ENCODE data around the gene CYYR1. TPM values are rescaled to one million over a fixed set of nuclear protein-coding genes. Genes with fewer than 3 reads are reported as not detected.

Gene CYYR1
- total RNA-seq (2014; rRNA removed): 0.71 and 0.92 TPM in 2 replicates
- 0.56 TPM for polyA plus RNA-seq (2012)

DNA sequence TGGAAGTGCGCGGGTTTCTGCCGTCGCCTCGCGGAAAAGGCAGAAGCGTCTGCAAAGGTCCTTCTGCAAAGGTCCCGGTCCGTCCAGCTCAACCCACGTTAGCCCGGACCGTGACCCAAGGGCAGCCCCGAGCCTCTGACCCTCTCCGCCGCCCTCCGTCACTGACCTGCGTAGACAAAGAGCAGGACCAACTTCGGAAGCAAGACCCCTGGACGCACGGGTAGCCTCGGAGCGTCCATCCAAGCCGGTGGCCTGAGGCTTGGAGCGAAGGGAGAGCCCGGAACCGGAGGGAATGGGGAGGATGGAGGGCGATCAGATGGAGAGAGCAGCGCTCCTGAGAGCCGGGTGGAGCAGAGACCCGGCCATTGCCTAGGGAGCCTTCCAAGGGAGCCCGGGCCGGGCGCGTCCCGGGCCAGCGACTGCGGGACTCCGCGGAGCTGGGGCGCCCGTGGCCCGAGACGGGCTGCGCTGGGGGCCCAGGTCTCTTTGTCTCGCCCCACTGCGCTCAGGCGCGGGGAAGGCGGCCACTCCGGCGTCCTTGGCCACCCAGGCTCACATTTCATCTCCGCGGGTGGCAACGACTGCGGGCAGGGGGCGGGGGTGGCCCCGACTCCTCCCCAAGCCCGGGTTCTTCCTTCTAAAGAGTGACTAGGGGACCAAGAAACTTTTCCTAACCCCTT is at the start of gene CYYR1:
Gene CYYR1 (minus strand): TSS at position 585 of the 680 bp plus-strand sequence. CDS start 346 bp downstream, at position 239.
- DNase-seq (ENCODE audit: low read depth): peak; percentile 10

DNA sequence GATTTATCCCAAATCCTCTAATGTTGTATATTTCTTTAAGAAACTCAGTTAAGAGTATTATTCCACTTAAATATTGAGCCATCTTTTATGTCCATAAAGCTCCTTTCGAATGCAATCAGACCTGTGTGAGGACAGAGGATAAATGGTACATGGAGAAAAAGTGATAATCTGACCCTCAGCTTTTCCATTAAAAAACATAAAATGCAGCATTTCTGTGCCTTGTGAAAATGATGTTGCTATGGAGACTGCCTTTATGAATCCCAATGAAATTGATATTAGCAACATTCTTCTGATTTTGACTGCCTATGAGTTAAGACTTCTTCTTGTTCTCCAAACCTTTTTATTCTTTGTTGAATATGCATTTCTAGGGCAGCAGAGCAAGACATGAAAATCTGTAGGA is 44.1 kb upstream of the CYYR1 start:
- DNase-seq (ENCODE audit: low read depth): no peak

DNA sequence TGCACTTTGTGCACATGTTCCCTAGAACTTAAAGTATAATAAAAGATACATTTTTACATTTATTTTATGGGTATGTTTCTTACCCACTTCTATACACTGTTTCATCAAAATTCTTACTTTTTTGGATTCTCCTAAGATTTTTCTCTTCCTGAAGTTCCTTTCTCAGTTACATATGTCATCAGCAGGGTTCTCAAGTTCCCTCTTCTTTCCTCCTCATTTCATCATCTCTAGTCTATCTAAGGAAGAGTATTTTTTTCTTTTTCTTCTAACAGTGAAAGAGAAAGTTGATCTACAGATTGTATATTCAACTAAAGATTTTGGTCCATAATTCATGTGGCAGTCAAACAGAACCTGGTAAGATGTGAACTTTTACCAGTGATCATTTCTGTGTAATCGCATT is 41.2 kb upstream of the CYYR1 start:
- DNase-seq (ENCODE audit: low read depth): no peak

DNA sequence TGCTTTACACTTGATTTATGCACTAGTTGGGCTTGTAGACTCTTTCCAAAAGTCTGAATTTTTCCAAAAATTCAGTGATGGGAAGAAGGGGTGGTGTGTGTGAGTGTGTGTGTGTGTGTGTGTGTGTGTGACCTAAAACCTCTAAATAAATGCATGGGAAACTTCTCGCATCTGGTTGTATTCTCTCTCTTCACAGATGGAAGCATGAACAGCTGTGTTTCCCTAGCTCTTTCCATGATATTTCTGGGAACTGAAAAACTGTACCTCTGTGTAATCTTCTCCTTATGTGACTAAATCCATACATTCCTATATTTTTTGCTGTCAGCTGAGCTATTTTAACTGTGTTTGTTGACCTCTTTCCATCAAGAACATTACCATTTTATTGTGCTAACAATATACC is 26.2 kb upstream of the CYYR1 start:
- no peak for DNase-seq (ENCODE audit: low read depth)

DNA sequence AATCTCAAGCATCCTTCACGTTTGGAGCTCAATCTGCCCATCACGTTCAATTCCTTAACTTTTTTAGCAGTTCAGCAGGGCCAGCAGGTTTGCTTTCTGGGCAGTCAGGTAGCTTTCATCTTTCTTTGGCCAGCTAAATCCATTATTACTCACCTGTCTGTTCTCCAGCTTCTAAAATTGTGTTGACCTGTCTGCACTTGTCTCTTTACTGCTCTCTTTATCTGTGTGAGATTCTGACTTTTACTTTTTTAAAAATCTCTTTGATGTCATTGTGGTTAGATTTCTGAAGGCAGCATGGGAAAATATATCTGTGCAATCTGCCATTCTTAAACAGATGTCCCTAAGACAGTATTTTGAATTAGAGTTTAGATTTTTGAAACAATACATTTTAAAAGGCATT is 24.9 kb upstream of the CYYR1 start:
- DNase-seq (ENCODE audit: low read depth): no peak

DNA sequence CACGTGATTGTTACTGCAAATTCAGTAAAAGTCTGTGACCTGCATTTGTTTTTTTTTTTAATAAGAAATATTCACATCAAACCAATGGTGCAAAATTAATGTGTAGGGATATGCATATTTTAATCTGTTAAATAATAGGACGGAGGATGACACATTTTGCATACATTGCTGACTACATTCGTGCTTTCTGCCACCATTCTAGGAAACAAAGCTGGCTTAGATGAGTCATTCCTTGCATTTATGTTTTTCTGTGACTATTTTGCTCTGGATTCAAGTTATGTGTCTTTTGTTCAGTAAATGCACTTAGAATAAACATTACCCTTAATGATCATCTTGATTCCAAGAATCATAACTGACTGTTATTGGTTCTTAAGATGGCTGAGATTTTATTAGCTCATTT is 23.9 kb upstream of the CYYR1 start:
- DNase-seq (ENCODE audit: low read depth): no peak

DNA sequence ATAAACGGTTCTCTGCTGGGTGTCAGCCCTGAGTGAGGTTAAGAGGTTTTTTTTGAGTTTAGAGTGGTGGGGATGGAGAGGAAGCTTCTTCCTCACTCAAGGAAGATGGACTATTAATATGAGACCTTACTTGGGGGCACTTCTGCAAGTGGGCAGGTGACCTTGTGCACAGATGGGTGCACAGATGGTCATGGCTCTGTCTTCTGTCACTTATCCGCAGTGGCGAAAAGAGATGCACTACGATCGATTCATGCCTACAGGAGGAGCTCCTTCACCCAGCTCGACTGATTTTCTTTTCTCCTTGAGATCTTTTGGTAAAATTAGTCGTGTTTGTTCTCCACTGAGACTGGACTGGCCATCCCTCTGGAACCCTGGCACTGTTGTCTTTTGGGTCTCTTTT is 22.9 kb upstream of the CYYR1 start:
- DNase-seq (ENCODE audit: low read depth): no peak

DNA sequence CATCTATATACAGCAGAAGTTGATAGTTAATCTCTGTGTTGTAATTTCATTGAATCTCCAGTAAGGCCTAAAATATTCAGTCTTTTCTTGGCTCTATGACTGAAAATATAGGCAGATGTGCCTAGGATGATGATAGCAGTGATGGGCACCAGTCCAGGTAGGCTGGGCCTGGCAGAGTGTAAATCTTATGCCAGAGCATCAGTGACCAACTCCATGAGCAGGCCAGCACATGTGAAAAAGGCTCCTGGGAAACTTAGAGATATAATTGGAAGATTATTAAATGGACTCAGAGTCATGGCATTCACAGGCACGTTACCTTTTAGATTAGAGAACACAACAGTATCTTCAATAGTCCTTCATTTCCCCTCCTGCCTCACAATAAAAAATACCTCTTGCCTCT is 20.7 kb upstream of the CYYR1 start:
- DNase-seq (ENCODE audit: low read depth): no peak

DNA sequence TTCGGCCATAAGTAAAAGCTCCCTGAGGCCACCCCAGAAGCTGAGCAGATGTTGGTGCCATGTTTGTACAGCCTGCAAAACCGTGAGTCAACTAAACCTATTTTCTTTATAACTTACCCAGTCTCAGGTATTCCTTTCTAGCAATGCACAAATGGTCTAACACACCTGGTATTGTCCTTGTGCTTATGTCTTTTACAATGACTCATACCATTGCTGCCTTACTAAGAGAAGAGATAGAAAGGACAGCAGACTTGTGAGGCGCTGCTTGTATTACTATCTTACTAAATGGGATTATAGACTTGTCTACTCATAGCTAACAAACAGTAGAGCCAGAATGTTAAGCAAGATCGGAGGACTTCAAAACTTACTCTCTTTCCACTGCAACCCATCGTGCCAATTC is 18.5 kb upstream of the CYYR1 start:
- no peak for DNase-seq (ENCODE audit: low read depth)

DNA sequence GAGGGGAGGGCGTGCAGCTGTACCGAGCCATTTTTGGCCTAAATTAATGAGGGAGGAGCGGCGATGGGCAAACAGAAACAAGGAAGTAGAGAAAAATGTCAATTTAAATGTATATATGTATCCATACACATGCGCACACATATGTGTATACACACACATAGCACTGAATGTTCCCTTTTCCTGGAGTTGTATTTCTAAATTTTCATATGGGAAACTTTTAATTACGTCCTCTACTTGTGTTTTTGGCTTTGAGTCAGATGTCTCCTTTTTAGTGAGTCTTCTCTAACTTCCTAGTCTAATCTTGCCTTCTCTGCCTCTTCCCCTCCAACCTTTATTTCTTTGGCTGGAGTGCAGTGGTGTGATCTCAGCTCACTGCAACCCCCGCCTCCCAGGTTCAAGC is 15.4 kb upstream of the CYYR1 start:
- DNase-seq (ENCODE audit: low read depth): no peak

DNA sequence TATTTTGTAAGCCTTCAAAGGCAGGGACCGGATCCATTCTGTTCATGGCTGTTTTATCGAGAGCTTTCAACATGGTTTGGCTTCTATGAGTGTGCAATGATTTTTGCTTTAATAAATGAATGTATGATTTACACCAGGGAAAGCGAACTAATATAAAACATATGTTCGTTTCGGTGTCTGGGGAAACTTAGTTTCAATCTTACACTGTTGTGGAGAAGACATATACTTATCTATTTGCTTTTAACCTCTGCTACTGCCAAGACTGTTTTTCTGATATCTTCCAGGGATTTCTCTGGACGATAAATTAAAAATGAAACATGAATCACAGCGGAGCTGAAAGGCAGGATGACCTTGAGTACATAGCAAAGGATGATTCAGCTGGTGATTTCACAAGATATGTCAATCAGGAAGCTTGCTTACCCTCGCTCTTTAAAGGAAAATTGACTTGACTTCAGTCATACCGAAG is 14.7 kb upstream of the CYYR1 start:
- DNase-seq (ENCODE audit: low read depth): peak; percentile 81

DNA sequence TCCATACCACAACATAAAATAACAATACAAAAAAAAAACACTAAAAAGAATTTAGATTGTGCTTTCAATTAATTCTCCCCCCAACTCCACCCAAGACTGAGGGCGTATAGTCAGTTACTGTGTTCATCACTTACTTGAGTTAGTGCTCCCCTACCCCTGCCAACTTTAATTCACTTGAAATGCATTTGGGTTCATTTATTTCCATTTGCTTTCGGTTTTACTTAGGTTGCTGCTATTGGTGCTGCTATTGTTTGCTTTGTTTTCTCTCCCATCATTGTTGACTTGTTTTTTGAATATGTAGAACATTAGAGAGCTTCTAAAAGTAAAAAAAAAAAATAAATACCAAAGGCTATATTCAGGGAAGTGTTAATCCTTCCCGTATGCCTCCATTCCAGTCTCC is 10.7 kb upstream of the CYYR1 start:
- DNase-seq (ENCODE audit: low read depth): no peak

DNA sequence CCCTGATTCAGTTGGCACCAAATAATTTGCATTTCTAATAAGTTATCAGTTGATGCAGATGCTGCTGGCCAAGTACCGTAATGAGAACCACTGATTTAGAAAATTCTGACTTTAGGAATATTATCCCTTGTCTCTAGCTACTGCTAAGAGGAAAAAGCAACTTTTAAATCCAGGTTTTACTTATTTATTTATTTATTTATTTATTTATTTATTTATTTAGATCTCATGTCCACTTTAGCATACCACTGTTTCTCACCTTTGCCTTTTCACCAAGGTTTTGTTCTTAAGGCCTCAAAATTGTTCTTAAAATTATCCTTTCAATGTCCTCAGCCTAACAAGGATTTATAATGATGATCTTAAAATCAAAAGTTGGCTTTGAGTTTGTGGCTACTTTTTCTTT is 8.7 kb upstream of the CYYR1 start:
- no peak for DNase-seq (ENCODE audit: low read depth)

DNA sequence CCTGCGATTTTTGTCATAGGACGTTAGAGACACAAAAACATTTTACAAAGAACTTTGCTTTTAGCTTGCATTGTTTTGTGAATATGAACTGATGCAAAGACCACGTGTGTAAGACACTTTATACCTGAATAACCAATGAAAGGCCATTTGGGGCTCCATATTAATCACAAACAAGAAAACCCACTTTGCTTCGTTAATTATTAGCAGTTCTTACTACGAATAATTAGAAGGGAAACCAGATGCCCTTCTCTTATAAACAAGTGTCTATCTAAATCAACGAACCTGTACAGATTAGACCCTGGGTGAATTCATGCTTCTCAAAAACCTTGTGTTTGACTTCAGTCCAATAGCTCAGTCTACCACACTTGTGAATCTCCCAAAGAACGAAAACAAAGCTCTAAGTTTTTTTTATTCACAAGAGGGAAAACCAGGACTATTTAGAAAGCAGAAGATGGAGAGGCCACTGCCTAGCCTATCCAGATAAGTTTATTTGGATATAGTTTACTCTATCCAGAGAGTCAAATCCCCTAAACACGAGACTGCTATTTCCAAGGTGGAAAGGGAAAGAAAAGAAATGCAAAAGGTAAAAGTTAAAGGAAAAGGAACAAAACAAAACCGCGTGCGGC is 897 bp downstream of the CYYR1 start:
- DNase-seq (ENCODE audit: low read depth): no peak

DNA sequence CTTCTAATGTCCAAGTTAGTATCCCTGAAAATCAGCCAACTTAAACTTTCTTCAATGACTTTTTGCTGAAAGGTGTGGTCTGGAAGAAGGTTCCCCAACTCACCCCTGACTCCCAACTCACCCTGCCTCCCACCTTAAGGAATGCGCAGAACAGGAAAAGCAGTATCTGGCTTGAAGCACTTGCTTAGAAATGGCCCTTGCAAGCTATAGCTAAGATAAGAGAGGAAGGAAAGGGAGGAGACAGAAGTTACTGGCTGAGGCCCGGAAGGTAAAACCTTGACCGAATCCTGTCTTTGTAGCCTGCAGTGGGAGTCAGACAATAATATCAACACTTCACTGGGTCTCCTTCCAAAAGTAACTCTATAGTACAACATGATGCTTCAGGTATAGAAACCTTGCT is 2.9 kb downstream of the CYYR1 start:
- no peak for DNase-seq (ENCODE audit: low read depth)

DNA sequence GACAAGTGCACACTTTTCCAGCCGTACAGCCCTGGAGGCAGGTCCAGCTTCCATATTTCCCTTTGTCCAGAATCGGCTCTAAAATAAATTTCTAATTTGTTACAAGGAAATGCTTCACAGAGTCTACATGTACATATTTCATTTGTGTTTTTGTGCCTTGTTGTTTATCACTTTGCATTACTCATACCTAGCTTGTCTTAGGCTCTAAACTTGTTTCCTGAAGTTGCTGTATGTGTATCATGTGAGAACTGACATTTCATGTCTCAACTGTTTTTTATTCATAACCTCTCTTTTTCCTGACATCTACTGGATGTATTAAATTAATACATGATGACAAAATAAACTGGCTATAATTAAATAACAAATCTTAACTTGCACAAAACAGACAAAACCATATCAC is 7.5 kb downstream of the CYYR1 start:
- no peak for DNase-seq (ENCODE audit: low read depth)

DNA sequence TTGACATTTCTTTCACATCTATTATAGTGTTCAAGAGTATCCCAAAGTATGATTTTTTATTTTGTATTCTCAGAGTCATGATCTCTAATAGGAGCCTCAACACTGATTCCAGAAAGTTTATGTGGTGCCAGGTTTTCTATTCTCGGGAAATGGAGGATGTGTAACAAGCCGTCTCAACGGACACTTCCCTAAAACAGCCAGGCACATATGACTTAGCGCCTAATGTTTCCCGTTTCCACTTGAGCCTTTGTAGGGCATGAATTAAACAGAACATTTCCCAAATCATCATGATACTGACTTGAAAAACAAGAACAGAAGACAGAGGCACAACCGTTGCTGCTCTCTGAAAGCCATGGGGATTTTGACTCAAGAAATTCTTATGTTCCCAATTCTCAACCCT is 8.0 kb downstream of the CYYR1 start:
- no peak for DNase-seq (ENCODE audit: low read depth)

DNA sequence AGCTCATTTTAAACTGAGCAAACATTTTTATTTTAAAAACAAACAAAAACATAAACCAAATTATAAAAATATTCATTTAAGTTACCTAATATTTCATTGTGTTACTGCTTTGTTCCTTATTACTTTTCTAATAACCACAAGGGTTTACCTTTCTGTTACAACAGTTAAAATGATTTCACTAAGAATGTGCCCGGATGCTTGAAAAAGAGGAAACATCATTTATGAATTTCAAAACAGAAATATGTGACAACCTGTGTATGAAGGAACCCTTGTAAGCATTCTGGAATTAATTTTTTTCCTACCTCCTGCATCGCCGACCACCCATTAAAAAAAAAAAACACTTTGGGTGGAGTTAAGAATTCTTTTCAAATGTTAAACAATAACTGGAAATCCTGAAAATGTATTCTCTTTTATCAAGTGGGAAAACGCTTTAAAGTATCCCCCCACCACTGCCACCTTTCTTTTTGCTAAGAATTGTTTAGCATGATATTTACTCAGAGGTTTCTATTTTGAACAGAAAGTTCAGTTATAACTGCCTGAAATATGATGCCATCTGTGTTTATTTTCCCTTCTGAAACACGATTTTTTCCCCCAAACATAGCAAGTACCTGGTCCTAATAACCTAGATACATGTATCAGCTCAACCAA is 9.1 kb downstream of the CYYR1 start:
- DNase-seq (ENCODE audit: low read depth): no peak

DNA sequence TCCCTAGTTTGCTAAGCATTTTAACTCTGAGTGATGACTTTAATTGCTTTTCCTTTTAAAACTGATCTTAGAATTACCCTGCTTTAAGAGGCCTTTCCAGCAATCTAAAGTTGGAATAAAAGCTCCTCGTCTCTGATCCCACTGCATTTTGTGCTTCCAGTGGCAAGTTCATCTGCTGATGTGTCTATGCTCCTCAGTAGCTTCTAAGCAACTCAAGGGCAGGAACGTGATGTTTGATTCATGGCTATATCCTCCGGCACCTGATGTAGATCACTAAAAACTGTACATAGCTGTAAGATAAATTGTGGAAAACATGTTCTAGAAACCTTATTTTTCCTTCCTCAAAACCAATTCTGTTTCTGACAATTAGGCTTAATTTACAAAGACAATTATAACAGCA is 12.5 kb downstream of the CYYR1 start:
- no peak for DNase-seq (ENCODE audit: low read depth)

DNA sequence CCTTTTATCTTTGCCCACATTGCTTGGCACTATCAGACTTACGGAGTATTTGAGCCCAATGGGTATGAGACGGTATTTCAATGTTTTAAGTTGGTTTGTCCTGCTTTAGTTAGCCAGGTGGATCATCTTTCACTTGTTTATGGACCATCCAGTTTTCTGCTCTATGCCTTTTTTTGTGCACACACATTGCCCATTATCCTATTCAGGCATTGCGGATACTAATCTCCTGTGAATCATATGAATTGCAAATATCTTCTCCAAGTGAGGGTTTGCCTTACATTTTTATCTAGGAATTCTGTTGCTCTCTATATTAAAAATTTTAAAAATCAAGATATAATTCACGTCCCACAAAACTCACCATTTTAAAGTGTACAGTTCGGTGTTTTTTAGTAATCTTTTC is 14.0 kb downstream of the CYYR1 start:
- DNase-seq (ENCODE audit: low read depth): no peak

DNA sequence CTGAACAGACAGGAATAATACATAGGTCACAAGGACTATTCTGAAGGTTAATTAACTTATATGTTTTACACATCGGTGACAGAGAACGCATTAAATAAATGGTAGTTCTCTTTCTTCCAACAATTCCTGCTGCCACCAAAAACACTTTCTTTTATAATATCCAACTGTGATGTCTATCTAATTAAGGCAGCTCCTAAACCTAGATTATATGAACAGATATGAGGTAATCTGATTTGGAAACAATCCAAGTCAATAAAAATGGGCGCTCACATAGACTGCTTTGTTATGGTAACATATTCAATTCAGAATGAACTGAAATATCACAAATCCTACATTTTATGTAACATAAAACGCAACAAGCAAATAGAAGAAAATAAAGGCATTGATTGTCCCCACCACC is 16.0 kb downstream of the CYYR1 start:
- no peak for DNase-seq (ENCODE audit: low read depth)

DNA sequence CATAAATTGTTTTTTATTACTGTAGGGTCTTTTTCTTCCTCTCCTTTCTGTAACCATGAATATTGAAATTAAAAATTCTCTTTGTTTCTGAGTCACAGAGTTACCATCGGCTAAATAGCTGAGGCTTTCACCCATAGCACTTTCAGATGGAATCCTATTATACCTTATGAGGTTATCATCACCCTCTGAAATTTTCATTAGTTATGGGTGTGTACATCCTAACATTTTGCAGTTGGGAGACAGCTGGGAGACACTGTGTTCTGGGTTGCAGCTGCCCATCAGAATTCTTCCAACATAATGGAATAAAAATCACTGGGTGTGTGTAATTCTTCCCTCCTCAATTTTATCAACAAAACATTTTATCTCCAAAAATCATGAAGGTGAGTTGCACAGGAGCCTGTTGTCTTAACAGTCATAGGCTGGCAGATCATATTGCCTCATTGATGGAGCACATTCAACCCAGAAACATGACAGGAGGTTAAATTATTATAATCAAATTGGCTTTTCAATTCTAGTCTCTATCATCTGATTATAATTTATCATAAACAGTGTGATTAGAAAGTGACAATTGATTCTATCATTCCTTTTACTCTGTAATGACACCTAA is 17.4 kb downstream of the CYYR1 start:
- peak; percentile 12 for DNase-seq (ENCODE audit: low read depth)

DNA sequence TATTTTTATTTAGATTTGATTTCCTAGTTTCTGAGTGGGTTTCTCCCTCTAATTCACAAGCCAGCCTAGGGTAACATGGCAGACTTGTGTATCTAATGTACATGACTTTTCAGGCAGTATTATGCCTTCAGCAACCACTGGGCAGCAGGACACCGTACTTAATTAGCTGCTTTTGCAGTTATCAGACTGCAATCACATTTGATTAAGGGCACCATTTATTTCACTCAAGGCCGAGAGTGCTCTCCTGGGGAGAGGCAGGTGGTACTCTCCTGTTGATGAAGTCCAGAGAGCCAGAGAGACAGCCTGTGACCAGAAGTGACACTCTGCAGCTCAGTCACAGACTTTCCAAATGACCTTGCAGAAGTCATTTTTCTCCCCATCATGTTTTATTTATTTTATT is 18.7 kb downstream of the CYYR1 start:
- DNase-seq (ENCODE audit: low read depth): no peak

Measured in LHCN-M2 (cell line).